ENCODE results near the gene MT2A.
"Not testable (repeated sequence)": the region's sequence is repeated elsewhere in the genome, so short reads cannot be mapped to it uniquely, and the experiment has no call there.

The MT2A gene

DNA sequence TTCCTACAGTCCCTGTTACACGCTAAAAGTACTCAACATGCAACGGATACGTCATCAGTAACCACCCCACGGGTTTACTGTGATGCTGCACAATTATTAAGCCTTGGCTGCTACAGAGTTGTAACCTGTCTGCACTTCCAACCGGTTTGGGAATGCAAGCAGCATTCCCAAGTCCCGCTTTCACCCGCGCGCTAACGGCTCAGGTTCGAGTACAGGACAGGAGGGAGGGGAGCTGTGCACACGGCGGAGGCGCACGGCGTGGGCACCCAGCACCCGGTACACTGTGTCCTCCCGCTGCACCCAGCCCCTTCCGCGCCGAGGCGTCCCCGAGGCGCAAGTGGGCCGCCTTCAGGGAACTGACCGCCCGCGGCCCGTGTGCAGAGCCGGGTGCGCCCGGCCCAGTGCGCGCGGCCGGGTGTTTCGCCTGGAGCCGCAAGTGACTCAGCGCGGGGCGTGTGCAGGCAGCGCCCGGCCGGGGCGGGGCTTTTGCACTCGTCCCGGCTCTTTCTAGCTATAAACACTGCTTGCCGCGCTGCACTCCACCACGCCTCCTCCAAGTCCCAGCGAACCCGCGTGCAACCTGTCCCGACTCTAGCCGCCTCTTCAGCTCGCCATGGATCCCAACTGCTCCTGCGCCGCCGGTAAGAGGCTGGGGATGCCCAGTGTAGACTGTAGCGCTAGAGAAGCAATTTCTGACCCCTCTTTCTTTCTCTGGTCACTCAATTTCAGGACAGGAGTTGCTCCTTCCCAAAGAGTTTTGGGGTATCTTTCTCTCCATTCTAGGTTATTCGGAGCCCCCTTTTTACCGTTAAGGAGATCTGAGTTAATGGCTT is at the start of gene MT2A:
Gene MT2A, plus strand, starts transcription at position 542 of the 833 bp plus-strand sequence. Its CDS starts 72 bp downstream, at position 614.
- peak; percentile 90 for DNase-seq

DNA sequence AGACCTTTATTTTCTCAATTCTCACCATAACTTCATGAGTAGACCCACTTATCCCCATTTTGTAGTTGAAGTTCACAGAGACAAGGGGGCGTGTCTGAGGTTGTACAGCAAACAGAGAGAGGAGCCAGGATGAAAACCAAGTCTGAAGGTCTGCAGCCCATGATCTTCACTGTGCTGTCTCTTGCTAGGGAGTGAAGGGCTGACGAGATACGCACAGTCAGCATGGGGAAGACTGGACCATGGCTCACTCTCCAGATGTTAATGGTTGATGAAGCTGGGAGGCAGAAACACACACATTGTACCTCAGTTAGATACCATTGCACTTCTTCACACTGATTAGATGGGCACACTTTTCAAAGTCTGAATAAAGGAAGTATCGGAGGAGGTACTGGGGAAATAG is 49.3 kb upstream of the MT2A start:
- no peak for DNase-seq

DNA sequence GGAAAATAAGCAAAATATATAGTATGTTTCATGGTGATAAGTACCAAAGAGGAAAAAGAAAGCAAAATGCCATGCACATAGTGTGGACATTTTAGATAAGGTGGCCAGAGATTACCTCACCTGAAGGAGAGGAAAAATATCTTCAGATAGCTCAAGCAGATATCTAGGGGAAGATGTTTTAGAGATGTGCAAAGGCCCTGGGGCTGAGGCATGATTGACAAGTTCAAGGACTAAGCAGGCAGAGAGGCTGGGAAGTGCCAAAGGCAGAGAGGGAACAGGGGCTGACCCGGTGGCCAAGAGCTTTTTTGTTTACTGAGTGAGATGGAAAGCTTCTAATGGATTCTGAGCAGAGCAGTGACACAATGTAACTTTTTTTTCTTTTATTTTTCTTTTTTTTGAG is 47.9 kb upstream of the MT2A start:
- DNase-seq: no peak

DNA sequence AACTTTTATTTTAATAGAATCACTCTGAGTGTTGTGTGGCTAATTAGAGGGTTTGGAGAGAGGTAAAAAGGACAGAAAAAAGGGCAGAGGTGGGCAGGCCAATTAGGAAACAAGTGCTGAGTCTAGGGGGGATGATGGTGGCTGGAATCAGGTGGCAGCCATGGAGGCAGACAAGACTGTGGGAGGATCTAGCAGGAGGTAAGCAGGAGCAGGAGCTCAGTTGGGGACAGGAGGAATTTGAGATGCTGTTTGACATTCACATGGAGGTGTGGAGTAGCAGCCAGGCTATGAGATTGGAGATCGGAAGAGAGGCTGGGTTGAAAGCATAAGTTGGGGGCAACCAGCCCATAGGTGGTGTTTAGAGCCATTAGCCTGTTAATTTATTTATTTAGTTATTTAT is 47.3 kb upstream of the MT2A start:
- DNase-seq: no peak

DNA sequence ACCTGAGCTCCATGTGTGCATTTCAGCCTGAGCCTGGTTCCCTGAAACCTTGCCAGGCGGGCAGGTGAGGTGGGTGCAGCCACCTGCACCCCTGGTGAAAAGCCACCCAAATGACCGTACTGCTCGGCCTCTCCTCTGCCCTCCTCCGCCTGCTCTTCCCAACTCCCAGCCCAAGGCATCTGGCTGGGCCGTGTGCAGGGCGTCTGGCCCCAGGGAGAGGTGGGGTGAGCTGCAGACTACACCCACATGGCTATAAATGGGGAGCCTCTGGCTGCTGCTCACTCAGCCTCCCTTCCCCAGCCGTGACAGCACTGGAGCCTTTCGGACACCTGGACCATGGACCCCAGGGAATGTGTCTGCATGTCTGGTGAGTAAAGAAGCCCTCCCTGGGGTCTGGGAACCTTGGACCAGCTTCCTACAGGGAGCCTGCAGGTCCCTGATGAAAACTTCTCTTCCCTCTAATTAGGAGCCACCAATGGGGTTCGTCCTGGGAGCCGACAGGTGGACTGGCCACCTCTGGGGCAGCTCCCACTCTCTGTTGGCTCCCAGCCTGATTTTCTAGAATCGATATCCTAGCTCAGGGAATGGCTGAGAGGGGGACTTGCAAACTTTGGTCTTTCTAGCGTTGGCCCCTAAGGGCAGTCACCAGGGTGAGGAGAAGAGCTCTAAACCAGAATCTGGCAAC is 43.4 kb upstream of the MT2A start, which contains the start of gene MT4:
Gene MT4, plus strand, starts transcription at position 281 of the 685 bp plus-strand sequence. Its CDS starts 56 bp downstream, at position 337.
- no peak for DNase-seq

DNA sequence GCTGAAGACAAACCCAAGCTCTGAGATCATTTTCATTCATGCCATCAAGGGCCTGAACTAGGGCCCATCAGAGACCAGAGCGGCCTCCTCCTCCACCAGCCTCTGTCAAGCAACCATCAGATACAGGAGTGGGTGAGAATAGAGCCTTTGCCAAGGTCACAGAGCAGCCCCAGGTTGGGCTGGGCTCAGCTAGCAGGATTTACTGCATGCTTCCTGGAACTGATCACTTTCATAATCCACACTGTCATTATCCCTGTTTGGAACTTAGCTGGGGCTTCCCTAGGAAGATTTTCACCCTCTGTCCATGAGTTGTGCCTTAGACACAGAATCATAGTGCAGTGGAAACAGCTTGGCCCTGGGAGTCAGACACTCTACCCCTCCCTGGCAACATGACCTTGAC is 38.4 kb upstream of the MT2A start:
- no peak for DNase-seq

DNA sequence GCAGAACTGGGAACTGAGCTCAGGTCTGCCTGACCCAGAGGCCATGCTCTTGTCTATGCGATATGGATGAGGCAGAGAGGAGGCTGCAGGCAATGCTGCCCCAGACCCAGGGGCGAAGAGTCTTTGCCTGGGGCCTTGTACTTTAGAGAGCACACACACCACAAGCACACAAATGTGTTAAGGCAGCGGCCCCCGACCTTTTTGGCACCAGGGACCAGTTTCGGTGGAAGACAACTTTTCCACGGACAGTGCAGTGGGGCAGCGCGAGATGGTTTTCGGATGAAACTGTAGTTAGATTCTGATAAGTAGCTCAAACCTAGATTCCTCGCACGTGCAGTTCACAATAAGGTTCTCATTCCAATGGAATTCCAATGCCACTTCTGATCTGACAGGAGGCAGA is 36.9 kb upstream of the MT2A start:
- DNase-seq: no peak

DNA sequence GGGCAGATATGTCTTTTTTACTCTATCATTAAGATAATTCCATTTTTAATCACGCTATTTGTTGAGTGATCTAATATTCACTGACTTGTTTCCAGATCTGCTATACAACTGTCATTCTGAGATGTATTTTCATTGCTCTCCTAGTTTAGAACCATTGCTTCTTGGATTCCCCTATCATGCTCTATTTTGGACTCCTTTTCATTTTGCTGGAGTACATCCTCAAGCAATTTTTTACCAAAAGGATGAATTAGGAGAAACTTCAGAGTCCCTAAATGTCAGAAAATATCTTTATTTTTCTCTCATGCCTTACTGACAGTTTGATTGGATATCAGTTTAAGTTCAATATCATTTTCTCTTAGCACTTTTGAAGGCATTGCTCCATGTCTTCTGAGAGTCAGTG is 33.8 kb upstream of the MT2A start:
- DNase-seq: no peak

DNA sequence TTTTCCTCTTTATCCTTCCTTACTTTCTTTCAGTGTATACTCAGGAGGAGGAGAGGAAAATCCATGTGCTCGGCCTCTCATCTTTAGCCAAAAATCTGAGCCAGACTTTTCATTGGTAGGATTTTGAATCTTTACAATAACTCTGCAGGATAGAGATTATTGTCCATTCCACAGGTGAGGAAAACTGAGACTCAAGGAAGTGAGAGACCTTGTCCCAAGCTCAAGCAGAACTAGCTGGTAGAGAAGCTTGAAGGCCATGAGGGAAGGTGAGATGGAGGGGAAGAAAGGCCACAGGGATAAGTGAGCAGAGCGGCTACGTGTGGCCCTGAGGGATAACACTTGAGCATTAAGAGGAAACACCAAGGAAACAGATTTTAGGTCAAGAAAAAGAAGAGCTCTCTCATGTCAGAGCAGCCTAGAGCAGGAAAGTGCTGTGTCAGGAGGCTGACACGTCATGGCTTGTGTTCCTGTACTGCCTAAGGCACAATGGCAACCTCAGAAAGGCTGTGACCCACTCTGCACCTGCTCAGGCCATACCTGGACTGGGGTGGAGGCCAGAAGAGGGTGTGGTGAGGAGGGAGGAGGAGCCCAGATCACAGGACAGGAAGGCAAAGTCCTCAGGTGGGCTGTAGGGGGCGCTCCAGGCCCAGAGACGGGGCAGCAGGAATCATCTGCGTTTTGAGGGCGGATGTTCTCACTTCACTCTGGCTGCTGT is 31.6 kb upstream of the MT2A start:
- DNase-seq: peak; percentile 68

DNA sequence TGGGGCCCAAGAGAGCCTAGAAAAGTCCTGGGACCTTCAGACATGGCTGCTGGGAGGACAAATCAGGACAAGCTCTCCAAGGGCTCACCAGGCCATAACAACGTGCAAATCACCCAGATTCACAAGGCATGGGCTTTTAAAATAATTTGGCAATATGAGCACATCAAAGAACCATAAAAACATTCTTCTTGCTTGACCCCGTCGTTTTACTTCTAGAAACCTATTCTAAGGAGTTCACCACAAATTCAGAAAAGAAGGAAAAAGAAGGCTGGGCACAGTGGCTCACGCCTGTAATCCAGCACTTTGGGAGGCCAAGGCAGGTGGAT is 31.1 kb upstream of the MT2A start:
- no peak for DNase-seq

DNA sequence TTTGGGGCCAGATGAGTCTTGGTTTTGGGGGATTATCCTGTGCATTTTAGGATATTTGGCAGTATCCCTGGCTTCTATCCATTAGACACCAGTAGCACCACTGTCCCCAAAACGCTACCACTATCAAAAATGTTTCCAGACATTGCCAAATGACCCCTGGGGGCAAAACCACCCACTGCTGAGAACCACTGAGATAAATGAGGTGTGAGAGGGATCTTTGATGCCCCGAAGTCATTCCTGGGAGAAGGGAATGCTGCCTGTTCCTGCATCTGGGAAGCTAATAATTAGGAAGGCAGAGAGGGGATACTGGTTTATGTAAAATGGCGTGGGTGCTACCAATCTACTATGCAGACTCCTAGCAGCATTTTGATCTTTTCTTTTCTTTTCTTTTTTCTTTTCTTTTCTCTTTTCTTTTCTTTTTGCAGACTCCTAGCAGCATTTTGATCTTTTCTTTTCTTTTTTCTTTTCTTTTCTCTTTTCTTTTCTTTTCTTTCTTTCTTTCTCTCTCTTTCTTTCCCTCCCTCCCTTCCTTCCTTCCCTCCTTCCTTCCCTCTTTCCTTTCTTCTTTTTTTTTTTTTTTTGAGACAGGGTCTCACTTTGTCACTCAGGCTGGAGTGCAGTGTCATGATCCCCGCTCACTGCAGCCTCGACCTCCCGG is 27.9 kb upstream of the MT2A start:
- no peak for DNase-seq

DNA sequence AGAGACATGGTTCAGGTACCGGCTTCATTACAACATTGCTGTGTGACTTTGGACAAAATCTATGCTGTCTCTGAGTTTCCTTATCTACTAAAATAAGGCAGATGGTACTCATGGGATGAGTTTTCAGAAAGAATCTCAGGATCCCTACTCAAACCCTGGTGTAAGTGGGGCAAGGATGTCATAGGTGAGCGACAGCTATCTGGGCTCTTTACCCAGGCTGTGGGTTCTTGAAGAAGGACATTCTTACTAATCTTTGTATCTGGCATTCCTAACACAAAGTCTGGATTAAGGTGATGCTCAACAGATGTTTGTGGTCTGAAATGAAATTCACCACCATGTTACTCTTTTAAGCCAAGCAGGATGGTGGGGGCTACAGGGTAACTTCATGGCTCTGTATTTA is 25.5 kb upstream of the MT2A start:
- not testable (repeated sequence) for DNase-seq

DNA sequence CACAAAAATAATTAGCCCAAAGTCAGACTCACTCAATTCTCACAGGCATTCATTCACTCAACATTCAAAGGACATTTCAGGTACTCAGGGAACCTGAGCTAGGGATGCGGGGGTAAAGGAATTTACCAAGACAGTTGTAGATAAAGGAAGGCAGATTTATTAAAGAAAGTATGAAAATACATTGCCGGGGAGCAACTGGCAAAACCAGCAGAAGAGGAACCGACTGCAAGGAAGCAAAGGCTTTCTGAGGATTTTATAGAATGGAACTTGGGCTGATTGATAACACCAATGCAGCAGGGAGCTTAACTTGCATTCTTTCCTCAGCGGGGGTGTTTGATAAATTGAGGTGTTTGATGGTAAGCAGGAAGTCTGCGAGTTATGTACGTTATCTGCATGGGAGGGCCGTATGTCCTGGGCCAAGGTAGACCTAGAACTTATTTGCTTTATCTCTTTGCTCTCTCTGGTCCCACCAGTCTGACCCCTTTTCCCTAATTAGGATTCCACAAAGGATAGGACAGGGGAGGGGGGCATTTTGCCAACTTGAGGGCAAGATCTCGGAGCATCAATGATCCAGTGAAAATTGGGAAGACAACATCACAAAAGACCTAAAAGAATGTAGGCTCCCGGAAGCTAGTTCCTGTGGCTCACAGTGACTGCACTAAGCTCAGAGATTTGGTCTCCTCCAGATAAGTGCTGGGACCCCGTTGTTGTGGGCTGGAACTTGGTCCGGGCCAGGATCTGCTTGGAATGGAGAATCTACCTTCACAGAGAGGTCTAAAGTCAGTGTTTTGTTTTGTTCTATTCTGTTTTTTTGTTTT is 24.8 kb upstream of the MT2A start:
- no peak for DNase-seq

DNA sequence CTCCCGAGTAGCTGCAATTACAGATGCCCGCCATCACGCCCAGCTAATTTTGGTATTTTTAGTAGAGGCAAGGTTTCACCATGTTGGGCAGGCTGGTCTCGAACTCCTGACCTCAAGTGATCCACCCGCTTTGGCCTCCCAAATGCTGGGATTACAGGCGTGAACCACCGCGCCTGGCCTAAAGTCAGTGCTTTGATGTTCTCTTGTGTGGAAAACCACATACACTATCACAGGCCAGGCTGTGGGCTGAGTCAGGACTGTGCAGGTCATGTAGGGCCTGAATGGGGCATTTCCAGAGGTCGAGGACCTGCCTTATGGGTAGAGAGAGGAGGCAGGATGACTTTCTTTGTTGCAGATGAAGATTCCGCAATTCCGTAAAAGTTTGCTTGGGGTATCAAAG is 24.1 kb upstream of the MT2A start:
- no peak for DNase-seq

DNA sequence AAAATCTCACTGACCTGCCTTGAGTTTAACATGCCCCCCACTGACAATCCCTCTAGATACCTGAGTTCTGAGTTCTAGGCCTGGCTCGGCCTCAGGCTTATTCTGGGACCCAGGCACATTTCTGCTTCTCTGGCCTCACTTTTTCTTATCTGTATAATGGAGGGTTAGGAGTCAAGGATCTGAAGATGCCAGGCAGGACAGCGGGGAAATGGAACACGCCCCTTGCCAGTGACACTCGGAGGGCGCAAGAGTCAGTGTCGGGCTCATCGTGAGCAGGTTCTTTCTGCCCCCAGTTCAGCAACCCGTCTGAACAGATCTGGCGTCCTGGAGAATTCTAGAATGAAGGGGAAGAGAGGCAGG is 19.6 kb upstream of the MT2A start:
- DNase-seq: no peak

DNA sequence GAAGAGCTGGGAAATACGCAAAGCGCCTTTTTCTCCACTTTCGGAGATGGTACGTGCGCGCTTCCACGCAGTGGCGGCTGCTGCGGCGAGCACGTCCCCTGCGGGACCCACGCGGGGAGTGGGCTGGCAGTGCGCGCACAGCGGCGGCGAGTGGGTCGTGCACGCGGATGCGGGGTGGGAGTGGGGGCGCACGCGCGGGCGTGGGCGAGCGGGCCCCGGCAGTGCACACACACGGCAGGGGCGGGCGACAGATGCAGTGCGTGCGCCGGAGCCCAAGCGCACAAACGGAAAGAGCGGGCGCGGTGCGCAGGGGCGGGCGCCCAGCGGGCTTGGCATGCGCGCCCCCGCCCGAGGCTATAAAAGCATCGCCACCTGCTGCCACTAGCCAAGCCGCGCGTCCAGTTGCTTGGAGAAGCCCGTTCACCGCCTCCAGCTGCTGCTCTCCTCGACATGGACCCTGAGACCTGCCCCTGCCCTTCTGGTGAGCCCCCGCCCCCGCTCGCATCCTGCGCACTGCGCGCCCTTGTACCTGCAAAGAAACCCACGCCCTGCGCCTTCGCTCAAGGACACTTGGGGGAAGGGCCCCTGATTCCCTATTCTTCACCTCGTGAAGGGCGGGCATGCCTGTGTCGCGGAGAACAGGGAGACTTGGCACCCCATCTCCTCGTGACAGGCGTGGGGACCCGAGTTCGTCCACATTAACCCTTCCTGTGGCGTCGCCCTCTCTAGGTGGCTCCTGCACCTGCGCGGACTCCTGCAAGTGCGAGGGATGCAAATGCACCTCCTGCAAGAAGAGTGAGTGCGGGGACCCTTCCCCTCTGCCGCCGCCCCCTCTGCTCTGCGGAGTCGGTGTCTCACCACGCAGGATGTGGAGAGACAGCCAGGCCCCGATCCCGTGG is 19.0 kb upstream of the MT2A start, which contains the start of gene MT3:
Gene MT3, plus strand, starts transcription at position 388 of the 899 bp plus-strand sequence. Its CDS starts 63 bp downstream, at position 451.
- DNase-seq: peak; percentile 77

DNA sequence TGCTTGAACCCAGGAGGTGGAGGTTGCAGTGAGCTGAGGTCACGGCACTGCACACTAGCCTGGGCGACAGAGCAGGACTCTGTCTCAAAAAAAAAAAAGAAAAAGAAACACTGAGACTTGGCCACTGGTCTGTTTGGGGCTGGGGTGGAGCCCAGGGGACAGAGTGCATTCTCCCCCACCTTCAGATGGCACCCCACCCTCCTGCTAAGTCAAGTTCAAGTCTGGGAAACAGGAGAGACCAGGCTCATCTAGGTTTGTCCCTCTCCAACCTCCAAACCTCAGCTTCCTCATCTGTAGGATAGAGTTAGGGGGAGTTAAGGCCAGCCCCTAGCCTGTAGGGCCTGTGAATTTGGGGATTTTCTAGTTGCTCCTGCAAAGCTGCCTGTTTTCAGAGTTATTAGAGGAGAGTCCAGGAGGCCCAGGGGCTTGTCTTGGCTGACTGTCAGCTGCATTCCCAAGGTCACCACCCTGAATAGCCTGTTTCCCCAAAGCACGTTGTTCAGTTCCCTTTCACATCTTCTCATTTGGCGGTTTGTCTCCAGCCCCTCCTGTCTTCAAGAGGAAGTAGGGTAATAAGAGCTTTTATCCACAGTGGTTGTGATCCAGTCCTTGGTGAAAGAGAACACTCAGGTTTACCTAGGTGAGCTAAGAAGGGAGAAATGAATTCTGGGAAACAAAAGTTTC is 16.9 kb upstream of the MT2A start:
- no peak for DNase-seq

DNA sequence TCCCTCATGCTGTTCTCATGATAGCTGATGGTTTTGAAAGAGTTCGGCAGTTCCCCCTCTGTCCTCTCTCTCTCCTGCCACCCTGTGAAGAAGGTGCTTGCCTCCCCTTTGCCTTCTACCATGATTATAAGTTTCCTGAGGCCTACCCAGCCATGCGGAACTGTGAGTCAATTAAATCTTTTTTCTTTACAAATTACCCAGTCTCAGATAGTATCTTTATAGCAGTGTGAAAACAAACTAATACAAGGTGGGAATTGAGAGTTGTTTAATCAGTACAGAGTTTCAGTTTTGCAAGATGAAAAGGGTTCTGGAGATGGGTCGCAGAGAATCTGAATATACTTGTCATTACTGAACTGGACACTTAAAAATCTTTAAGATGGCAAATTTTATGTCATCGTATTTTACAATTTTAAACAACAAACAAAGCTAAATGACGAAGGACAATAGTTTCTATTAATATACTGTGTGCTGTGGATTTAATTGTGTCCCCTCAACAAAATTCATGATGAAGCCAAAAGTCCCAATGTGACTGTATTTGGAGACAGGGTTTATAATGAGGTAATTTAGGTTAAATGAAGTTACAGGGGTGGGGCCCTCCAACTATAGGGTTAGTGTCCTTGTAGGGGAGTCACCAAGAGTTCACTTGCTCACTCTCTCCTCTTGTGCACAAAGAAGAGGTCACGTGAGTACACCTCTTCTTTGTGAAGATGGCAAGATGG is 14.7 kb upstream of the MT2A start:
- DNase-seq: no peak

DNA sequence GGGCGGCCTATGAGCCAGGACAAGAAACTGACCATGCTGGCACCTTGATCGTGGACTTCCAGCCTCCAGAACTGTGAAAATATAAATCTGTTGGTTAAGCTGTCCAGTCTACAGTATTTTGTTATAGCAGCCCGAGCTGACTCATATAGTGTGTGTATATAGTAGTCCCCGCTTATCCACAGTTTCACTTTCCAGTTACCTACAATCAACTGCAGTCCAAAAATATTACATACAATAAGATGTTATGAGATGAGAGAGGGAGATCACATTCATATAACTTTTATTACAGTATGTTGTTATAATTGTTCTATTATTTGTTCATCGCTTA is 14.1 kb upstream of the MT2A start:
- DNase-seq: no peak

DNA sequence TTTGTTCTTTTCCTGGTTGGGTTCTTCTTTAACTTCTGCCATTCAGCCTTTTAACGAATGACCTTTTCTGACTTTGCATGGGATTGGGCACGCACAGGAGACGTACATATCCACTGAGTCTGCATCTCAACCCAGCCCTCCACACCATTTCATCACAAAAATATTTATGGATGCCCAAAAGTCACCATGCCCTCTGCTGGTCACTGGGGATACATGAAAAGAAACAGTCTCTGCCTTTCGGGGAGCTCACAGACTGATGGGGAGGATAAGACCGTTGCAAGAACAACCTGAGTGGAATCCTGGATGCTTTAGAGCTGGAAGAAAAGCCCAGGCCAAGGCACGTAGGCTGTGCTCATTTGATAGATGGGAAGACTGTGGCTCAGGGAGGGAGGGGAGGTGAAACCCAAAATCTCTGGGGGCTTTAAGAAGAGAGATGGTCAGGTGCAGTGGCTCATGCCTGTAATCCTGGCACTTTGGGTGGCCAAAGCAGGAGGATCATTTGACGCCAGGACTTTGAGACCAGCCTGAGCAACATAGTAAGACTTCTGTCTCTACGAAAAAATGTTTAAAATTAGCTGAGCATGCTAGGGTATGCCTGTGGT is 7.9 kb upstream of the MT2A start:
- DNase-seq: peak; percentile 42

All from NCI-H146 (cell line).